ENCODE measurements around the gene CFAP77.

Gene CFAP77

GRCh38 chr9:132456241-132456640 lies 46.2 kb downstream of the CFAP77 start:
- Histone ChIP-seq H3K27ac (ENCODE audit: low read length, poor library complexity, severe bottlenecking) (no peak overlapping the region), H3K27me3 (ENCODE audit: control insufficient read depth in 1 of 2, insufficient read depth in 1 of 2, low read length in 2 of 2) (peaks cover 28 to 83% of the 10 kb centered on the region in 2 experiments), H2BK15ac (ENCODE audit: low read depth, poor library complexity, severe bottlenecking) (no peak overlapping the region), H3K4ac (ENCODE audit: low read depth in 1 of 2, low read length in 2 of 2) (no peak overlapping the region), H3K4me3 (ENCODE audit: insufficient read depth in 1 of 2, low read depth in 1 of 2, low read length in 2 of 2) (no peak overlapping the region), H3K9ac (ENCODE audit: low read length) (no peak overlapping the region), H2BK120ac (ENCODE audit: low read depth, low read length) (no peak overlapping the region), H2BK5ac (ENCODE audit: low read depth, low read length, poor library complexity, severe bottlenecking) (no peak overlapping the region), H2AFZ (ENCODE audit: low read depth, low read length) (no peak overlapping the region), H3K4me2 (ENCODE audit: low read length, poor library complexity, severe bottlenecking) (no peak overlapping the region), H3K23ac (ENCODE audit: low read length in 2 of 2) (no peak overlapping the region), H3K14ac (ENCODE audit: low read length in 2 of 2) (no peak overlapping the region), H3K79me1 (replicated peaks; ENCODE audit: low read length, poor library complexity, severe bottlenecking) (no peaks in the 10 kb centered on the region), H2BK12ac (ENCODE audit: low read length in 2 of 2) (no peak overlapping the region), H3K18ac (ENCODE audit: low read depth in 1 of 2, low read length in 2 of 2) (no peak overlapping the region), H3K36me3 (ENCODE audit: control insufficient read depth in 1 of 2, insufficient read depth in 2 of 2, low read depth in 1 of 2, low read length in 2 of 2) (no peaks in the 10 kb centered on the region), H3K4me1 (ENCODE audit: control insufficient read depth, insufficient read depth, low read depth, low read length) (no peaks in the 10 kb centered on the region), H4K8ac (ENCODE audit: low read length) (no peak overlapping the region), H3K9me3 (ENCODE audit: control insufficient read depth, low read length) (no peaks in the 10 kb centered on the region), H4K91ac (ENCODE audit: low read length) (no peak overlapping the region), H2AK5ac (ENCODE audit: low read length, severe bottlenecking) (no peak overlapping the region)
- no peak for DNase-seq
- WGBS = 94% methylated on average over 8 of the region's 8 CpGs

- no peak for DNase-seq
Observed at GRCh38 chr9:132457504-132458236, 47.7 kb downstream of the CFAP77 start.

GRCh38 chr9:132458432-132458831 lies 48.4 kb downstream of the CFAP77 start:
- peaks cover 16 to 82% of the 10 kb centered on the region in 2 experiments for H3K27me3 ChIP-seq (ENCODE audit: control insufficient read depth in 1 of 2, insufficient read depth in 1 of 2, low read length in 2 of 2)
- H2BK12ac ChIP-seq (ENCODE audit: low read length in 2 of 2) = no peak overlapping the region
- no peak overlapping the region for H2AK5ac ChIP-seq (ENCODE audit: low read length, severe bottlenecking)
- H3K4me2 ChIP-seq (ENCODE audit: low read length, poor library complexity, severe bottlenecking) = no peak overlapping the region
- no peak overlapping the region for H2BK120ac ChIP-seq (ENCODE audit: low read depth, low read length)
- DNase-seq = no peak
- H3K9ac ChIP-seq (ENCODE audit: low read length) = no peak overlapping the region
- no peaks in the 10 kb centered on the region for H3K4me1 ChIP-seq (ENCODE audit: control insufficient read depth, insufficient read depth, low read depth, low read length)
- WGBS = 98% methylated on average over 7 of the region's 8 CpGs
- no peak overlapping the region for H3K18ac ChIP-seq (ENCODE audit: low read depth in 1 of 2, low read length in 2 of 2)
- no peak overlapping the region for H2BK15ac ChIP-seq (ENCODE audit: low read depth, poor library complexity, severe bottlenecking)
- no peaks in the 10 kb centered on the region for H3K9me3 ChIP-seq (ENCODE audit: control insufficient read depth, low read length)
- no peak overlapping the region for H3K23ac ChIP-seq (ENCODE audit: low read length in 2 of 2)
- no peak overlapping the region for H3K4me3 ChIP-seq (ENCODE audit: insufficient read depth in 1 of 2, low read depth in 1 of 2, low read length in 2 of 2)
- H3K79me1 ChIP-seq (replicated peaks; ENCODE audit: low read length, poor library complexity, severe bottlenecking) = no peaks in the 10 kb centered on the region
- H3K27ac ChIP-seq (ENCODE audit: low read length, poor library complexity, severe bottlenecking) = no peak overlapping the region
- no peak overlapping the region for H3K4ac ChIP-seq (ENCODE audit: low read depth in 1 of 2, low read length in 2 of 2)
- H3K36me3 ChIP-seq (ENCODE audit: control insufficient read depth in 1 of 2, insufficient read depth in 2 of 2, low read depth in 1 of 2, low read length in 2 of 2) = no peaks in the 10 kb centered on the region
- H2AFZ ChIP-seq (ENCODE audit: low read depth, low read length) = no peak overlapping the region
- H2BK5ac ChIP-seq (ENCODE audit: low read depth, low read length, poor library complexity, severe bottlenecking) = no peak overlapping the region
- H3K14ac ChIP-seq (ENCODE audit: low read length in 2 of 2) = no peak overlapping the region
- no peak overlapping the region for H4K8ac ChIP-seq (ENCODE audit: low read length)
- H4K91ac ChIP-seq (ENCODE audit: low read length) = no peak overlapping the region

More at GRCh38 chr9:132457504-132458236, 47.7 kb downstream of the CFAP77 start:
- Histone ChIP-seq H3K4me2 (ENCODE audit: low read length, poor library complexity, severe bottlenecking) (no peak overlapping the region), H2AFZ (ENCODE audit: low read depth, low read length) (no peak overlapping the region), H3K36me3 (ENCODE audit: control insufficient read depth in 1 of 2, insufficient read depth in 2 of 2, low read depth in 1 of 2, low read length in 2 of 2) (no peaks in the 10 kb centered on the region), H3K4me3 (ENCODE audit: insufficient read depth in 1 of 2, low read depth in 1 of 2, low read length in 2 of 2) (peak overlapping the region in 1 of 2 experiments; percentile 51), H3K18ac (ENCODE audit: low read depth in 1 of 2, low read length in 2 of 2) (no peak overlapping the region), H3K9me3 (ENCODE audit: control insufficient read depth, low read length) (no peaks in the 10 kb centered on the region), H4K91ac (ENCODE audit: low read length) (no peak overlapping the region), H2BK12ac (ENCODE audit: low read length in 2 of 2) (no peak overlapping the region), H3K27ac (ENCODE audit: low read length, poor library complexity, severe bottlenecking) (no peak overlapping the region), H3K14ac (ENCODE audit: low read length in 2 of 2) (no peak overlapping the region), H2AK5ac (ENCODE audit: low read length, severe bottlenecking) (no peak overlapping the region), H3K23ac (ENCODE audit: low read length in 2 of 2) (no peak overlapping the region), H3K9ac (ENCODE audit: low read length) (peak overlapping the region; percentile 2), H3K4me1 (ENCODE audit: control insufficient read depth, insufficient read depth, low read depth, low read length) (no peaks in the 10 kb centered on the region), H2BK5ac (ENCODE audit: low read depth, low read length, poor library complexity, severe bottlenecking) (no peak overlapping the region), H3K4ac (ENCODE audit: low read depth in 1 of 2, low read length in 2 of 2) (no peak overlapping the region), H3K27me3 (ENCODE audit: control insufficient read depth in 1 of 2, insufficient read depth in 1 of 2, low read length in 2 of 2) (peaks cover 20 to 83% of the 10 kb centered on the region in 2 experiments), H2BK120ac (ENCODE audit: low read depth, low read length) (no peak overlapping the region), H4K8ac (ENCODE audit: low read length) (no peak overlapping the region), H3K79me1 (replicated peaks; ENCODE audit: low read length, poor library complexity, severe bottlenecking) (no peaks in the 10 kb centered on the region), H2BK15ac (ENCODE audit: low read depth, poor library complexity, severe bottlenecking) (no peak overlapping the region)
- 88% methylated on average over 34 of the region's 36 CpGs for WGBS

GRCh38 chr9:132459661-132460060 lies 49.6 kb downstream of the CFAP77 start:
- 97% methylated on average over 3 of the region's 7 CpGs for WGBS
- no peak overlapping the region for H4K91ac ChIP-seq (ENCODE audit: low read length)

More at GRCh38 chr9:132459661-132460060, 49.6 kb downstream of the CFAP77 start:
- H3K9me3 ChIP-seq (ENCODE audit: control insufficient read depth, low read length) = no peaks in the 10 kb centered on the region
- H3K27ac ChIP-seq (ENCODE audit: low read length, poor library complexity, severe bottlenecking) = no peak overlapping the region
- no peak overlapping the region for H2AK5ac ChIP-seq (ENCODE audit: low read length, severe bottlenecking)
- no peak overlapping the region for H2BK120ac ChIP-seq (ENCODE audit: low read depth, low read length)
- H3K18ac ChIP-seq (ENCODE audit: low read depth in 1 of 2, low read length in 2 of 2) = no peak overlapping the region
- no peak overlapping the region for H2BK12ac ChIP-seq (ENCODE audit: low read length in 2 of 2)
- H2BK5ac ChIP-seq (ENCODE audit: low read depth, low read length, poor library complexity, severe bottlenecking) = no peak overlapping the region
- no peak overlapping the region for H4K8ac ChIP-seq (ENCODE audit: low read length)
- peaks cover 16 to 82% of the 10 kb centered on the region in 2 experiments for H3K27me3 ChIP-seq (ENCODE audit: control insufficient read depth in 1 of 2, insufficient read depth in 1 of 2, low read length in 2 of 2)
- H3K4me1 ChIP-seq (ENCODE audit: control insufficient read depth, insufficient read depth, low read depth, low read length) = no peaks in the 10 kb centered on the region
- no peaks in the 10 kb centered on the region for H3K79me1 ChIP-seq (replicated peaks; ENCODE audit: low read length, poor library complexity, severe bottlenecking)
- H3K36me3 ChIP-seq (ENCODE audit: control insufficient read depth in 1 of 2, insufficient read depth in 2 of 2, low read depth in 1 of 2, low read length in 2 of 2) = no peaks in the 10 kb centered on the region
- H3K23ac ChIP-seq (ENCODE audit: low read length in 2 of 2) = no peak overlapping the region
- no peak overlapping the region for H2BK15ac ChIP-seq (ENCODE audit: low read depth, poor library complexity, severe bottlenecking)
- no peak overlapping the region for H3K9ac ChIP-seq (ENCODE audit: low read length)
- no peak overlapping the region for H3K4me3 ChIP-seq (ENCODE audit: insufficient read depth in 1 of 2, low read depth in 1 of 2, low read length in 2 of 2)
- H2AFZ ChIP-seq (ENCODE audit: low read depth, low read length) = no peak overlapping the region
- no peak overlapping the region for H3K14ac ChIP-seq (ENCODE audit: low read length in 2 of 2)
- H3K4me2 ChIP-seq (ENCODE audit: low read length, poor library complexity, severe bottlenecking) = no peak overlapping the region
- no peak overlapping the region for H3K4ac ChIP-seq (ENCODE audit: low read depth in 1 of 2, low read length in 2 of 2)
- DNase-seq = no peak
